ENCODE results near the gene NASP.

NASP gene

DNA sequence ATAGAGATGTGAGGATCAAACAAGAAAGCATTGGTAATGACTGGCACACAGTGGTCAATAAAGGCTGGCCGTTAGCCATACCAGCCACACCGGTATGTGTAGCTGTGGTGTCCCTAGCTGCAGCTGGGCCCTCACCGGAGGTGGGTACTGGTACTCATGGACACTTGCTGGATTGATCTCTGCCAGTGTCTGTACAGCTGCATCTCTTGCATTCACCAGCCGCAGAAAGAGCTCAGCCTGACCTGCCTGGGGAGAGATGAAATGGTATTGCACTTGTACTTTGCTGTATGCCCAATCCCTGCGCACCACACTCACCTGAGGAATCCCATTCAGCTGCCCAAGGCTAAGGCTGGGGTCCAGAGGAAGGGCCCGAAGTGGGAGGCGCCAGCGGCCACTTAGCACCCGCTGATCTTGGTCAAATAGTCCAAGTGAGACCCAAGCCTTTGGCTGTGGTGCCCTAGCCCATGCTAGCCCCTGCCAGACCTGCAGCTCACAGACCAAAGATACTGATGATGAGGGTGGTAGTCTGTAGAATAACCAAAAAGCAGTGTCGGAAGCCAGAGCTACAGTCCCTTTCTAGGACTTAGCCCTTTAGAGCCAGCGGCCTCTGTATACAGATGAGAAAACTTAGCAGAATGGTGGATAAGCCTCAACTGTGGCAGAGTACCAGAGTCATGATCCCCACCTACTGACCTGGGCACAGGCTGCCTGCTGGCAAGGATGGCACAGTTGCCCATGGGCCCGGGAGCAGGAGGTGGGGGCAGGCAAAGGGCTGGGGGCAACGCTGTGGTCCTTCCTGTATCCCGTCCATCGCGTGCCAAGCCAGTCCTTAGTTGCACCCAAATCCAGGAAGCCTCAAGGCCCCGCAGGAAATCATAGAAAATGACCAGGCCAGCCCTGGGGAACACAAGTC lies 37.0 kb downstream of the NASP start:
- no peak for DNase-seq

DNA sequence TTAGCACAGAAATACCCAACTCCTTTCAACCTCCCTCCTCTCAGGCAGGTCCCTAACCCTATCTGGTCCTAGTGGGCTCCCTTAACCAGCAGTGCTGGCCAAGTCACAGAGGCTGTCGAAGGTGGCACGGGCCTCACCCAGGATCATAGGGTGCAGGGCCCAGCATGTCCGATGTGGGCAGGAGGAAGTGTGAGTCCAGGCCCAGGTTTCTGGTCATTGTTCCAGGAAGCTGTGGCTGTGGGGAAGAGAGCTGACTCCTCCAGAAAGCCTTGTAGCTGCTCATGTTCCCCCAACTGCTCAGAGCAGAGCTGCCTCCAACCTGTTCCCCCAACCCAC lies 37.6 kb downstream of the NASP start:
- no peak for DNase-seq

DNA sequence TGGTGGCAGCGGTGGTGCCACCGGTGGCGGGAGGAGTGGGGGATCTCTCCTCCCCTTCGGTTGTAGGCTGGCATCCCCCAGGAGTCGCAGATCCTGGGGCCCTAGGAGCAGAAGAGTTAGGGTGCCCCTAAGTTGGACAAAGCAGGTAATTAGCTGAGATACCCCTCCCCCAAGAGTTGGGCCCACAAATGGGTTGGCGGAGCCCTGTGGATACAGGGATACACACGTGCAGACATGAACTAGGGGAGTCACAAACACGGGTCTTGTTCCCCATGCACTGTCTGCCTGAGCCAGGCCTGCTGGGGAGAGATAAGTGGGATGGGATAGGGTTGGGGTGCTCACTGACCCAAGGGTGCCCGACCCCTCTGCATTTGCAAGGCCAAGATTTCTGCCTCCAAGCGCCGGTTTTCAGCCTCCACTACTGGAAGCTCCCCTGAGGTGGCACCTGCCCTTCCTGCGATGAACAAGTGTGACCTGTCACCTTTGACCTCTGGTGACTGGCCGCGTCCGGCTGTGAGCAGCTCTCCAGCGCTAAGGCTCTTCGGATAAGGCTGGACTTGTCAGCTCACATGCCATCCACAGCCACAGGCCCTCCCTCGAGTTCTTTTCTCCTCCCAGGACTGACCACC lies 38.2 kb downstream of the NASP start:
- DNase-seq, result no peak

DNA sequence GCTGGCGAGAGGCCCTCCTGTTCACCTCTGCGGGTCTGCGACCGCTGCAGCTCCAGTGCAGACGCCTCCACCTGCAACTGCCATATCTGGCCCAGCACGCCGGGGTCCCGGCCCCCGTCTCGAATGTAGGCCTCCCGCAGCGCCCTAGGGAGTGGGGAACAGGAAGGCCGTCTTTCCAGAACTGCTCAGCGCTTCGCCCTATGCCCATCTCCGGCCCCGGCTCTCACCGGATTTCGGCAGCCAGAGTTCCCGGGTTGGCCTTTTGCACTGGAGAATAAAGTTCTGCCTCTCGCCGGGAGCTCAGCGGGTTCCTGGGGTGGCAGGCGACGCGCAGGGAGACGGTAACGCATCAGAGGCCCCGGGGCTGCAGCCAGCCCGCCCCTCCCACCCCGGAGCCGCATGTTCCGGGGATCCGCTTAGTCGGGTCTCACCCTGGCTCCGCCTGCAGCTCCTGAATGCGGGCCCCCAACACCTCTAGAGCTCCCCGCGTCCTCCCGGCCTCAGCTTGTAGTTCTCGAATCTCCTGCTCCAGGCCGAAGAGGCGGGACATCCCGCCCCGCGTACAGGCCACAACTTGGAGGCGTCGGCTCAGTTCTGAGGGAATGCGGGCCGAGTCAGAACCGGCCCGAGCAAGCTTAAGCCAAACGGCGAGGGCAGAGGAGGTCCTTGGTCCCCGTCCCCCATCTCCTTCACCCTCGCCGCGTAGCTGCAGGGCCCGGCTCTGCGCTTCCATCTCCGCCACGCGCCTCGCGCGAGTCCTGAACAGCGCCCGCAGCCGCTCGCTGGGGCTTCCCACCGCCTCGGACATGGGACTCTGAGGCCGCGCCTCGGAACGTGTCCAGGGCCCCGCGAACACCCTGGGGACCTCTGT lies 38.9 kb downstream of the NASP start:
- DNase-seq, result no peak

DNA sequence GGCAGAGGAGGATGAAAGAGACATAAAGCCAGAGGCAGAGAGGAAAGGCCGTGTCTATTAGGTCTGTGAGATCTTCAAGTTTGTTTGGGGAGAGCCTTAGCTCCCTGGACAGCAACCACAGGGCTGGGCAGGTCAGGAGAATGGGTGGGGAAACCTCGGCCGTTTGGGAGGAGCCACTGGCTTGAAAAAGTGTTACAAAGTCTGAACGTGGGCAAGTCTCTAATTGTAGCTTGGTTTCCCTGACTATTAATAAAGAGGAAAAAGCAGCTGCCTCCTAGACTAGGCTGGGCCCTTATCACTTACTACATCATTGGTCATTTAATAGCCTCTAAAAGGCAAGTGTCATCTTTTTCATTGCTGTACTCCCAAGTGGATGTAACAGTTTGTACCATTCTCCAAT lies 40.1 kb downstream of the NASP start, which contains the start of gene CCDC17:
CCDC17 (minus strand) TSS at position 83 of the 400 bp plus-strand sequence. CDS start 145 bp downstream, outside the sequence.
- no peak for DNase-seq

DNA sequence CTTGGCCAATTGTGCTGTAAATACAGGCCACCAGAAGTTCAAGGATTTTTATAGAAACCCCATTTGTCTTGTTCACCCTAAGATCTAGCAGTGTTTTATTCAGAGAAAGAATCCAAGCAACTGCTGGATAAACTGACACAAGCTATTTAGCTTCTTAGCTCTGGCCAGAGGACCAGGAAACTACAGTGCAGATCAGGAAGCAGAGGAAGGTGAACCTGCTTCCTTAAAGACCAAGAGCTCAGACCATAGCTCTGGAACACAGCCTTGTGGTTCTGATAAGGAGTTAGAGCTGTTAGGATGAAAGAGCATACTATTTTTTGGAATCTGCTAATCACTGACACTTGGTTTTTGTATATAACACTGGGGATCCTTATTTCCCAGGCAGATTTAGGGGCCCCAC lies 45.2 kb downstream of the NASP start:
- DNase-seq, result no peak

DNA sequence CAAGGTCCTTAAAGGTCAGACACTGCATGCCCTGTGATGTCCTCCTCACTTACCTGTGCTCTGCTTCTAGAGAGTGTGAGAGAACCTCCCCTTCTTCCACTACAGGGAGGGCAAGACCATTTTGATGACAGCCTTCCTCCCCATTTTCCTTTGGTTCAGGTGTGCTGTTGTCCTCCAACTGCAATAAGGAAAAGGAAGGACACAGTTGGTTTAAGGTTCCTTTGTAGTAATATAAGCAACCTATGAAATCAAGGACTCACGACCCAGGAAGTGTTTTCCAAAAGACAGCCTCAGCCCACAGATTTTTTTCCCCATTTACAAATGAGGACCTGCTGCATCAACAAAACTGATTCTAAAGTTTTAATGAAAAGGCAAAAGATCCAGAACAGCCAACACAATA lies 46.6 kb downstream of the NASP start:
- DNase-seq, result no peak

DNA sequence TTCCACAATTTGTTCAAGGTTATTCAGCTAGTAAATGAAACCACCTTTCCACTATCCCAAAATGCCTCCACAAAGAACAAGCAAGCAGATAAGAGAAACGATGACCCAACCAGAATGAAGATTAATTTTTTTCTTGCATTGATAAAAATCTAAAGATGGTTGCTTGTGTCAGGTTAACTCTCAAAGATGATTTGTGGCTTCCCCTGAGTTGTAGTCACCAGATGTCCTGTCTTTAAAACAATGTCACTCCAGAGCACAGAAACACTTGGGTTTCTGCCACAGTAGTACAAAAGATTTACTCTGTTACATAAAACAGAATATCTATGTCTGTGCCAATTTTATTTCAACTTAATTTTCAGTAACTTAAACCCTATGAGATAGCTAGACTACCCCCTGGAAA lies 51.4 kb downstream of the NASP start:
- no peak for DNase-seq

DNA sequence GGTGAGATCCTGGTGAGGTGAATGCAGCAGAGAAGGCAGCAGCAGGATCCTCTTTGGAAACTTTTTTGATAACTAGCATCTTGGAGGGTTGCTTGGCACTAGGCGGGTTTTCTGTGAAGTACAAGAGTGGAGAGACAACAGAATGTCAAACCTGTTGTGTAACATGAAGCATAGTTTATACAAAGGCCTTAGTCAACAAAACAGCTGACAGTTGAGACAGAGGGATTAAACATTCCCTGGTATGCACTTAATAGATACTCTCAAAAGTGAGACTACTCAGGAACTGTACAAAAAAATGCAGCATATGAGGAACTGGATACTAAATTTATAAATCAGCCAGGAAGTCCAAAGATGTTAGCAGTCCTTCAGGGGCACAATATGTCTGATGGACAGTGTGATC lies 56.5 kb downstream of the NASP start:
- no peak for DNase-seq

DNA sequence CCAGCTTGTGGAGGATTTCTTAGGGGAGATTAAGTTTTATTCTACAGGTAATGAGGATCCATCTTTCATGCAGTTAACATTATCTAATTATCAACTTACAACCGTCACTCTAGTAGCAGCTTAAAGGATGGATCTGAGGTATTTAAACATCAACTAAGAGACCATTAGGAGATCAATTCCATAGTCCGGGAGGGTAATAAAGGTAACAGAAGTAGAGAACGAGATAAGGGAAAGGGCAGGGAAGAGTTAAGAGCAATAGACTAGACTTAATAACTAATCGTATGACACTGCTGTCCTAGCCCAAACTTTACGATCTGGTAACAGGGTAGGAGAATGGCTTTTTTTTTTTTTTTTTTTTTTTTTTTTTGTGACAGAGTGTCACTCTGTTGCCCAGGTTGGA lies 59.5 kb downstream of the NASP start:
- DNase-seq, result no peak

DNA sequence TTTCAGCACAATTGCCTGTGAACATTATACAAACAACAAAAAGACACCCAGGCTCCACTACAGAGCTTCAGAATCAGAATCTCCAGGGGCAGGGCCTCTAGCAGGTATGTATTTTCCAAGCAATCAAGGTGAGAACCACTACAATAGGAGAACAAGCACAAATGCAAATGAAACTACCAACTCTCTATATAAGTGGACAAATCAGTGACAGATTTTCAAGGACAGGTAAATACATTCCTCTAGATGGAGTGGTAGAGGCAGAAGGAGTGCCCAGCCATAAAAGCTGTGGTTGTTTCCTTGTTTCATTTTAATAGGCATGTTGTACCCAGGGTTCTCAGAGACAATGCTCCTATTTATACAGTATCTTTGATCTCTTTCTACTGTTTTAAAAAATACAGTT lies 60.1 kb downstream of the NASP start:
- DNase-seq, result no peak

DNA sequence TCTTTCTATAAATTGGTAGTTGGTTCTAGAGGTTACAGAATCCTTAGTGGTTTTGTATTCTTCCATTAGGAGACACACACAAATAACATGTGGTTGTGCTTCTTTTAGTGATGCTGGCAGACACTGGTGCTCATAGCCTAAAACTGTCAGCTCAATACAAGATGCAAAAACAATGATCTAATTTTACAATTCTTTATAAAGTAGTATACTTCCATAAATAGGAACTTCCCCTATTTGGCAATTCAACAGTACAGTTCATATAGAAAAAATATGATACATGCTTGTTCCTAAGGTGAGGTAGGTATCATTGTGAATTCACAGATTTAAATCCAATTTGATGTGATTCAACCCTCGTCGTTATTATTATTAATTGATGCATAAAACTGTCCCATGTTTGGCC lies 60.8 kb downstream of the NASP start:
- no peak for DNase-seq

DNA sequence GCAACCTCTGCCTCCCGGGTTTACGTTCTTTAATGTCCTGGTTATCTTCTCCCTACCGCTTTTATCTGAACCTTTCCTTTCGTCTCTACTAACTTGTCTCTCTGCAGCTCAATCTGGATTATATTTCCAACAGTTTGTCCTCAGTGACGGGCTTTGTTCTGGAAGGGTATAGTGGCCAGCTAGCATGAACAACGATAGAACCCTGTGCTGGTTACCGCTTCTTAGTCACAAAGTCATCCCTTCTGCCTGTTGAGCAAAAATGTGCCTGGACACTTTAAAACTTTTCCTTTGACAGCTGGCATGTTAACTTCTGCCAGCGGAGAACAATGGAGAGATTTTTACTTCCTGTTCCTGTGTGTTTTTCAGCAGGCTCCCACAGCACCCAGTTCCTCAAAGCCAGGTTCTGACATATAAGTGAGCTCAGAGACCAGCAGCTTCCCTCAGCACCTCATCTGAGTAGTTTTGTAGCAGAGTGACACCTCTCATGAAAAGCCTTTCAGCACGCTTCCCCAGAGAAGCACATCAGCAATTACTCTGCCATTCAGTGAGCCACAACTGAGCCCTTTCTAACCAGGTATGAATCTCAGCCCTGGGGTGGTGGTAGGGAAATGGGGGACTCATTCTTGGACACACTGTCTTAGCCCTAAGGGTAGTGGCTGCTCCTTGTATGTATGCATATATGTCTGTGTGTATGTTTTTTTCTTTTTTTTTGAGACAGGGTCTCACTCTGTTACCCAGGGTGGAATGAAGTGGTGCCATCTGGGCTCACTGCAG lies 63.6 kb downstream of the NASP start:
- DNase-seq, result peak in 1 of 2 donors; percentile 33

DNA sequence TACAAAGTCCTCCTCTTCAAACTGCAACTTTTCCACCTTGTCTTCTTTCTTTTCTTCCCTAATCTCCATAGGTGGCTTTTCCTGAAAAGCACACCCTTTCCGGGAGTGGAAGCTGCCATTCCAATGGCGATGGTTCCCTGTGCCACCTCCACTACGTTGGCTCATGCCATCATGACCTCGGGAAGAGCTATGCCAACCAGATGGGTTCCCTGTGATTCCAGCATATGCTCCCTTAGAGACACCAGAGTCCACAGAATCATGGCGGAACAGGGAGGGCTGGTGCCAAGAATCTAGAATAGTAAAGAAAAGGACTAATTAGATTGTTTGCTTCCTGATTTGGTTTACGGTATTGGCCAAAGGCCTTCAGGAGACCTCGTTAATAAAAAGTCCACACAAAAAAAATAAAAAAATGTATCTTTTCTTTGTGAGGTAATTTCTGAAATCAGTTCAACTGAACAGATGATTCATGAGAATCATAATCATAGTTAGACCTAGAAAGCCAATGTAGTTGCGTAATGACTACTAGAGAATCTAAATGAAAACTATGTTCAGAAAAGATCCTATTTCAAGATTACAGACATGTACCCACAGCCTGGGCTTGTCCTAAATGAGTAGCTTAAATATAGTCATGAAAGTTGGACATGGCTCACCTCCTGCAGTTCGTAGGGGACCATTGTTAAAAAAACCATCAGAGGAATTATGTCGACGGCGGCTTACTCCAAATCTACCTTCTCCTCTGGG lies 70.9 kb downstream of the NASP start:
- no peak for DNase-seq

DNA sequence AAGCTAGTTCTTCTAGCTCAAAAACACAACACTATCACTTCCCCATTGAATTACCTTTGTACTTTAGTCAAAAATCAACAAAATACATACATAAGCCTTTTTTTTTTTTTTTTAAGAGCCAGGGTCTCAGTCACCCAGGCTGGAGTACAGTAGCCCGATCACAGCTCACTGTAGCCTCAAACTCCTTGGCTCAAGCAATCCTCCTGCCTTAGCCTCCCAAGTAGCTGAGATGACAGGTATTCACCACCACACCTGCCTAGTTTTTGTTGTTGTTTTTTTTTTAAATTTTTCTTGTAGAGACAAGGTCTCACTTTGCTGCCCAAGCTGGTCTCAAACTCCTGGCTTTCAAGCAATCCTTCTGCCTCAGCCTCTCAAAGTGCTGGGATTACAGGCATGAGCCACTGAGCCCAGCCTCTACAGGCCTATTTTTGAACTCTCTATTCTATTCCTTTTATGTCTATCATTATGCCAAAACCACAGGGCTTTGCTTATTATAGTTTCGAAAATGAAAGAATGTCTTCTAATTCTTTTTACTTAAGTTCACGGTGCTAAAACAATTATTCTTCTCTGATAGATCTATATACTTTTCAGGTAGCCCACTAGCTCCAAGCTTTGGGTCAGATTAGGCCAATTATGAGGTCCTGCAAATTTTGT lies 72.9 kb downstream of the NASP start:
- DNase-seq, result no peak

DNA sequence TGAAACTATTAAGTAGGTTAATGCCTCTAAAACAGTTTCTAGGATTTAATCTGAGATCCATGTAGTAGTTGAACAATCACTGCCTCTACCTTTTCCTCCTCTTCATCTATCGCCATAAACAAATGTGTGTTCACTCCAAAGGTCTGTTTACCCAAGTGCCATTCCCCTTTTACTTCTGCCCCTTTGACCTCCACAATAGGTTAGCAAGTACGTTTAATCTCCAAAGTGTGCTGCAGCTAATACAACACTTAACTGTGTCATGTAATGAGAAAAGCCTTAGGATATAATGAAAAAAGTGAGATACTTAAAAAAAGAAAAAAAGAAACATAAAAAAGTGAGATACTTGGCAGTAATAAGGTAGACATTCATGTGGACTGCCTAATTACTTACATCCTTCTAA lies 74.3 kb downstream of the NASP start:
- no peak for DNase-seq

DNA sequence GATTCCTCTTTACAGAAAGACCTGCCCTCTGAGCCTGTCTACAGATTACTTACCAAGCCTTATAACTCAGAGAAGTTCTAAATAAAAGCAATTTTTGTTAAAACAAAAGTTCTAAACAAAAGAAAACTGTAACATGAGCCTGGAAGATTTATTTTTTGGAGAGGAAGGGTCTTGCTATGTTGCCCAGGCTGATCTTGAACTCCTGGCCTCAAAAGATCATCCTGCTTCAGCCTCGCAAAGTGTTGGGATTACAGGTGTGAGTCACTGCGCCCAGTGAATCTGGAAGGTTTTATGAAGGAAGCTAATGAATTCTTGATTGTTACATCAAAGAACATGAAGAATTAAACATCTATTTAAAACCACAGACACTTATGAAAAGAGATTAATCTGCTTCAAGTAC lies 75.4 kb downstream of the NASP start:
- no peak for DNase-seq

DNA sequence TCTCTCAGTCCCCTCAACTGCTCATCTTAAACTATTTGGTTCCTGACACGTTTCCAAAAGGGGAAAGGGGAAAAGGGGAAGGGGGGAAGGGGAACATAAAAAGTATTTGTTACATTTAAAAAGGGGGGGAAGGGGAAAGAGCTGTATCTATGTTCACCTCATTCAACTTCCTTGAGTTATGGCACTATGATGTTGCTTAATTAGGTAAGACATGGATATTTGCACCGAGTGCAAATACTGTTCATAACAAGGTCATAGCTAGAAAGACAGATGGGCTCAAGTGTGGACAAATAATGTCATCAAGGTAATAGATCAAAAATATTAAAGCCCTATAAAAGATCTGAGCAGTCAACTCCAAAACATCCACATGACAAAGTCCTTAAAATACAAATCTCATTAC lies 76.5 kb downstream of the NASP start:
- DNase-seq, result no peak

DNA sequence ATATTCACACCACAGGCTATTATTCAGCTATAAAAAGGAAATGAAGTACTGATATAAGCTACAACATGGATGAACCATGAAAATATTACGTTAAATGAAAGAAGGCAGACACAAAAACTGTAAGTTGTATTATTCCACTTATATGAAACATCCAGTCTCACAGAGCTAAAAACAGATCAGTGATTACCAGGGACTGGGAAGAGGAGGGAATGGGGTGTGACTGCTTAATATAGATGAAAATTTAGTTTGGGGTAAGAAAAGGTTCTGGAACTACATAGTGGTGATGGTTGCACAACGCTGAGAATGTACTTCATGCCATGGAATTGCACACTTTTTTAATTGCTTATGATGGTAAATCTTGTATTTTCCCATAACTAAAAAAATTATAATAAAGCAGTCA lies 83.0 kb downstream of the NASP start:
- DNase-seq, result no peak

DNA sequence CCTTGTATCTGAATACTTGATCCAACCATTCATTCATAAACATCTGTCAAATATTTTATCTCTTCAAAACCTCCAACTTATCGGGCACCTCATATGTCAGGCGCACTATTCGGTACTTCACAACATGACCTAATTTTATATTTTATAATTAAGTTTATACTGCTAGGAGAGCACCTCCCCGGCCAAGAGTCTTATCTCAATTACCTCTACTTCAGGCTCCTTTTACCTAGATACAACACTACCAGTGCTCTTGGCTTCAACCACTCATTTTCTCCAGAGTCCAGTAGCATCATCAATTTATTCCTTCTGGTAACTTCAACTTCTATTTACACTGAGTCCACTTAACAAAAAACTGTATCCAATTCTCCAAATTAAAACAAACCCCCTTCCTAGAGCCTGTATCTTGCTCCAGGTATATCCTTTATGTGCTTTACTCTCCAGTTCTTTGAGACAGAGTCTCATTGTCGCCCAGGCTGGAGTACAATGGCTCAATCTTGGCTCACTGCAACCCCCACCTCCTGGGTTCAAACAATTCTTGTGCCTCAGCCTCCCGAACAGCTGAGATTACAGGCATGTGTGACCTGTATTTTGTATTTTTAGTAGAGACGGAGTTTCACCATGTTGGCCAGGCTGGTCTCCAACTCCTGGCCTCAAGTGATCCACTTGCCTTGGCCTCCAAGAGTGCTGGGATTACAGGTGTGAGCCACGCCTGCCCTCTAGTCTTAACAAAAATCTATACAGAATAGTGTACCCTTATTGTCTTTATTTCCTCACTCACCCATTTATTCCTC lies 83.7 kb downstream of the NASP start:
- DNase-seq, result no peak

All from bone marrow (tissue), 2 donors.